ENCODE measurements around the gene ZNF474. TPM values are rescaled to one million over a fixed set of nuclear protein-coding genes. Genes with fewer than 3 reads are reported as not detected.

The ZNF474 gene
- total RNA-seq, 2 experiments from 2014 or later, result 0.28 TPM; not detected in 1

DNA sequence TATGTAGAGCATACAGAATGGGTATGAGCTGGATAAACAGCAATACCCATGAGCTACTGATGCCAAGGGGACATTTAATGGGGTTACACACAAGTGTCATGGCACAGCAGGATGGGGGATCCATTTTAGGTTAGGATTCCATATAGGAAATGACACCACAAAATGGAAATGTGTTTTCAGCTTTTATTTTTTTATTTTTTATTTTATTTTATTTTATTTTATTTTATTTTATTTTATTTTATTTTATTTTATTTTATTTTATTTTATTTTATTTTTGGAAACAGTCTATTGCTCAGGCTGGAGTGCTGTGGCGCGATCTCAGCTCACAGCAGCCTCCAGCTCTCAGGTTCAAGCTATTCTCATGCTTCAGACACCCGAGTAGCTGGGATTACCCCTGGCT, 11.6 kb downstream of the ZNF474 start:
- ATAC-seq (ENCODE audit: poor library complexity) (no peak), DNase-seq (no peak)
- H3K9me3 ChIP-seq (ENCODE audit: control insufficient read depth in 1 of 2, insufficient read depth in 1 of 2, low read length in 2 of 2), result no peaks in the 10 kb centered on the region
- no peak for TF ChIP-seq CTCF (IDR thresholded peaks at IDR 0.05)
- H3K4me1 Mint-ChIP-seq (ENCODE audit: low read depth), result peaks cover 19% of the 10 kb centered on the region
- ChIA-PET POLR2A (no interaction called here), CTCF (no interaction called here)
- no peak overlapping the region for H3K27ac Mint-ChIP-seq
- no peaks in the 10 kb centered on the region for H3K9me3 Mint-ChIP-seq
- intact Hi-C loops (cut with DNase I, micrococcal nuclease), result no loop called here
- H3K4me3 ChIP-seq (ENCODE audit: low read length), result no peak overlapping the region
- no peaks in the 10 kb centered on the region for H3K36me3 ChIP-seq (ENCODE audit: insufficient read depth, low read length)
- peaks cover 7% of the 10 kb centered on the region for H3K4me1 ChIP-seq (ENCODE audit: insufficient read depth, low read length)
- H3K36me3 Mint-ChIP-seq (ENCODE audit: low read depth), result no peaks in the 10 kb centered on the region
- H3K4me3 Mint-ChIP-seq, result no peak overlapping the region
- H3K27me3 ChIP-seq (ENCODE audit: control insufficient read depth in 1 of 2, insufficient read depth in 2 of 2, low read length in 2 of 2), result no peaks in the 10 kb centered on the region
- no peak overlapping the region for H3K27ac ChIP-seq (ENCODE audit: low read depth in 1 of 2, low read length in 2 of 2)
- H3K27me3 Mint-ChIP-seq, result peaks cover 5% of the 10 kb centered on the region

DNA sequence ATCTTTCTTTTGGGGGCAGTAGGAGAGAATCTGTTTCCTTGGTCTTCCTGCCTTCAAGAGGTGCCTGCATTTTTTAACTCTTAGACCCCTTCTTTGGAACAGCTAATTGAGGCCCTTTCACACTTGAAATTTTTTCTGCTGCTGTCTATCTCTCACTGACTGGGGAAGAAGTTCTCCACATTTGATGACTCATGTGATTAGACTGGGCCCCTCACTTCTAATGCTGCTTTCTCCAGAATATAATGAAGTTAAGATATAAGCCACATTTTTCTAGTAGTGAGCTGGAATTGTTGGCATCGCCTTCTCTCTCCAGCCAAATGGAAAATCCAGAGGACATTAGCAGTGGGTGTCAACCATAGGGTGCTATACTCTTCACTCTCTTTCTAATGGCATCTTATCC, 12.4 kb downstream of the ZNF474 start:
- TF ChIP-seq CTCF (IDR thresholded peaks at IDR 0.05), result no peak
- peaks cover 19% of the 10 kb centered on the region for H3K4me1 Mint-ChIP-seq (ENCODE audit: low read depth)
- ChIA-PET POLR2A (no interaction called here), CTCF (no interaction called here)
- peaks cover 5% of the 10 kb centered on the region for H3K27me3 Mint-ChIP-seq
- Histone ChIP-seq H3K27ac (ENCODE audit: low read depth in 1 of 2, low read length in 2 of 2) (no peak overlapping the region), H3K4me1 (ENCODE audit: insufficient read depth, low read length) (peaks cover 7% of the 10 kb centered on the region), H3K4me3 (ENCODE audit: low read length) (no peak overlapping the region), H3K9me3 (ENCODE audit: control insufficient read depth in 1 of 2, insufficient read depth in 1 of 2, low read length in 2 of 2) (no peaks in the 10 kb centered on the region), H3K27me3 (ENCODE audit: control insufficient read depth in 1 of 2, insufficient read depth in 2 of 2, low read length in 2 of 2) (no peaks in the 10 kb centered on the region), H3K36me3 (ENCODE audit: insufficient read depth, low read length) (no peaks in the 10 kb centered on the region)
- DNase-seq (no peak), ATAC-seq (ENCODE audit: poor library complexity) (no peak)
- no peaks in the 10 kb centered on the region for H3K9me3 Mint-ChIP-seq
- H3K36me3 Mint-ChIP-seq (ENCODE audit: low read depth), result no peaks in the 10 kb centered on the region
- intact Hi-C loops (cut with DNase I, micrococcal nuclease), result no loop called here
- H3K4me3 Mint-ChIP-seq, result no peak overlapping the region
- no peak overlapping the region for H3K27ac Mint-ChIP-seq

DNA sequence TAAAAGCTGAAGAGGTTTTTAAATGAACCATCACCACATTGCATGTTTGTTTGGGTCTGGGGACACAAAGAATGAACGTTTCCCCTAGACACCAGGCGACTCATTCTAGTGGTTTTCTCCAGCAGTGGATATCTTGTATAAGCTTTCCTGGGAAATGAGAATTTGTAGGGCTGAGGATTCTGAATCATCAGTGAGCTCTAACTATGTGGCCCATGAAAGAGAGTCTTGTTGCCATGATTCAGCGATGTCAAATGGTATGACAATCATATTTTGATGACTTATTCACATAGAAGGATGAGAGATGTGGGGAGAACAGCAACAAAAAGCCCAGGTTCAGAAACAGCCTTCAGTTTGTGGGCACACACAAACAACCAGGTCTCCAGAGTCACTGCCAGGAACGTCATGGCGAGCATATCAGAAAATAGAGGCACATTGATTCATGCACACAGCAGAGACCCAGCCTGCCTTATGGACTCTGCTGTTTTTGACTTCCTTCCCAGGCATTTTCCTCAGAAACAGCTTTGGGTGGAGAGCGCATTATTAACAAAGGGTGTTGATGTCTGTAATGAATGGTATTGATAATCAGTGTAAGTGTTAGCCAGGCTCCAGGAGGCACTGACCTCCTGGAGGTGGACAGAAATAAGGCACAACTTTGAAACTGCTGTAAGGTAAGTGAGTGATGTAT, 13.3 kb downstream of the ZNF474 start:
- H3K4me3 ChIP-seq (ENCODE audit: low read length), result no peak overlapping the region
- H3K4me1 ChIP-seq (ENCODE audit: insufficient read depth, low read length), result no peaks in the 10 kb centered on the region
- ATAC-seq (ENCODE audit: poor library complexity), result no peak
- no peaks in the 10 kb centered on the region for H3K27me3 ChIP-seq (ENCODE audit: control insufficient read depth in 1 of 2, insufficient read depth in 2 of 2, low read length in 2 of 2)
- CTCF ChIA-PET, result no interaction called here
- Mint-ChIP-seq H3K4me1 (ENCODE audit: low read depth) (peaks cover 11% of the 10 kb centered on the region), H3K27me3 (peaks cover 5% of the 10 kb centered on the region), H3K4me3 (no peak overlapping the region), H3K9me3 (no peaks in the 10 kb centered on the region), H3K36me3 (ENCODE audit: low read depth) (no peaks in the 10 kb centered on the region), H3K27ac (no peak overlapping the region)
- intact Hi-C loops (cut with DNase I, micrococcal nuclease), result no loop called here
- H3K9me3 ChIP-seq (ENCODE audit: control insufficient read depth in 1 of 2, insufficient read depth in 1 of 2, low read length in 2 of 2), result no peaks in the 10 kb centered on the region
- DNase-seq, result no peak
- H3K27ac ChIP-seq (ENCODE audit: low read depth in 1 of 2, low read length in 2 of 2), result no peak overlapping the region
- POLR2A ChIA-PET, result no interaction called here
- TF ChIP-seq CTCF (IDR thresholded peaks at IDR 0.05), result no peak
- no peaks in the 10 kb centered on the region for H3K36me3 ChIP-seq (ENCODE audit: insufficient read depth, low read length)

Data from CD4-positive, alpha-beta T cell (primary cell).